Activated CD8-positive, alpha-beta memory T cell treated with anti-CD3 and anti-CD28 coated beads, Interleukin-2, amount 50 U/mL, for 1 hour (primary cell): Measurements from ENCODE around the gene PCSK4.
"Not testable (repeated sequence)": the region's sequence is repeated elsewhere in the genome, so short reads cannot be mapped to it uniquely, and the experiment has no call there.

Experiments
- DNase-seq: peaks from one replicate; pipeline ENCODE4 v3.0.0-alpha.2; 2020; ENCODE audit errors: extremely low read depth

PCSK4 gene

GRCh38 chr19:1490311-1491113 lies at the start of gene PCSK4:
Gene PCSK4, minus strand, starts transcription at chr19:1490350. Its CDS starts 4 bp downstream, at chr19:1490346.
- DNase-seq: peak; percentile 97

DNA sequence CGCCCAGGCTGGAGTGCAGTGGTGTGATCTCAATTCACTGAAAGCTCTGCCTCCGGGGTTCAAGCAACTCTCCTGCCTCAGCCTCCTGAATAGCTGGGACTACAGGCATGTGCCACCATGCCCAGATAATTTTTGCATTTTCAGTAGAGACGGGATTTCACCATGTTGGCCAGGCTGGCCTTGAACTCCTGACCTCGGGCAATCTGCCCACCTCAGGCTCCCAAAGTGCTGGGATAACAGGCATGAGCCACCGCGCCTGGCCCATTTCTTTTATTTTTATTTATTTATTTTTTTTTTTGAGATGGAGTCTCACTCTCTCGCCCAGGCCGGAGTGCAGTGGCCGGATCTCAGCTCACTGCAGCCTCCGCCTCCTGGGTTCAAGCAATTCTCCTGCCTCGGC lies 49.6 kb upstream of the PCSK4 start:
- not testable (repeated sequence) for DNase-seq

DNA sequence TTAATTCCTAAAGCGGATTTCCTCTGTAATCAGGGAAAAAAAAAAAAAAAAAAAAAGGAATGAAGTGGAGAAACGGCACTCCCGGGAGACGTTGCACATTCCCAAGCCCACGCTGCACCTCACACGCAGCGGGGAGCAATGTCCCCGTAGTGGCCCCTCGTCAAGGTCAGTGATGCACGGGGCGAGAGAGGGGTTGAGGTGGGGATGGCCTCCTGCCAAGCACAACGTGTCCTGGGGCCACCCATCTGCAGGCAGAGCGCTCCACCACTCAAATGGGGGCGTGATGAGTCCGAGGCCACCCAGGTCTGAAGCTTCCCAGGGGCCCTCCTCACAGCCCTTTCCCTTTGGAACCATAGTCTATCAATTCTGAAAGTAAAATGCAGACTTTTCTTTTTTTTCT lies 48.8 kb upstream of the PCSK4 start:
- DNase-seq: no peak

- DNase-seq: not testable (repeated sequence)
These were observed 45.5 kb upstream of the PCSK4 start for GRCh38 chr19:1535699-1536098.

DNA sequence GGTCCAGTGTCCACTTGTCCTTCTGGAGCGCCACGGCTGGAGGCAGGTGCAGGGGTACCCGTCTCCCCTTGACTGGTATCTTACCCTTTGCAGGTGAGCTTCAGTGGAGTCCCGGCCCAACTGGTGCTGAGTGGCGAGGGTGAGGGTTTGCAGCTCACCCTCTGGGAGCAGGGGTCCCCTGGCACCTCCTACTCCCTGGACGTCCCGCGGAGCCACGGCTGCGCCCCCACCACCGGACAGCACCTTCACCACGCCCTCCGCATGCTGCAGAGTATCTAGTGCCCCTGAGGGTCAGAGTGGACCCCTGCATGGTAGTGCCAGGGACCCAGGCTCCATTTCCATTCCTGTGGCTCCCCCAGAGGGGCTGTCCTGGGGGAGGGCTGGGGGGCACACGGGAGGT lies 44.8 kb upstream of the PCSK4 start:
- DNase-seq: no peak

GRCh38 chr19:1533510-1534150 lies 43.5 kb upstream of the PCSK4 start:
- no peak for DNase-seq

GRCh38 chr19:1532003-1532402 lies 41.9 kb upstream of the PCSK4 start:
- DNase-seq: no peak

GRCh38 chr19:1531587-1531986 lies 41.4 kb upstream of the PCSK4 start:
- DNase-seq: no peak

GRCh38 chr19:1530856-1531255 lies 40.7 kb upstream of the PCSK4 start:
- not testable (repeated sequence) for DNase-seq

- DNase-seq: no peak
These were observed 39.3 kb upstream of the PCSK4 start for GRCh38 chr19:1529430-1529816.

DNA sequence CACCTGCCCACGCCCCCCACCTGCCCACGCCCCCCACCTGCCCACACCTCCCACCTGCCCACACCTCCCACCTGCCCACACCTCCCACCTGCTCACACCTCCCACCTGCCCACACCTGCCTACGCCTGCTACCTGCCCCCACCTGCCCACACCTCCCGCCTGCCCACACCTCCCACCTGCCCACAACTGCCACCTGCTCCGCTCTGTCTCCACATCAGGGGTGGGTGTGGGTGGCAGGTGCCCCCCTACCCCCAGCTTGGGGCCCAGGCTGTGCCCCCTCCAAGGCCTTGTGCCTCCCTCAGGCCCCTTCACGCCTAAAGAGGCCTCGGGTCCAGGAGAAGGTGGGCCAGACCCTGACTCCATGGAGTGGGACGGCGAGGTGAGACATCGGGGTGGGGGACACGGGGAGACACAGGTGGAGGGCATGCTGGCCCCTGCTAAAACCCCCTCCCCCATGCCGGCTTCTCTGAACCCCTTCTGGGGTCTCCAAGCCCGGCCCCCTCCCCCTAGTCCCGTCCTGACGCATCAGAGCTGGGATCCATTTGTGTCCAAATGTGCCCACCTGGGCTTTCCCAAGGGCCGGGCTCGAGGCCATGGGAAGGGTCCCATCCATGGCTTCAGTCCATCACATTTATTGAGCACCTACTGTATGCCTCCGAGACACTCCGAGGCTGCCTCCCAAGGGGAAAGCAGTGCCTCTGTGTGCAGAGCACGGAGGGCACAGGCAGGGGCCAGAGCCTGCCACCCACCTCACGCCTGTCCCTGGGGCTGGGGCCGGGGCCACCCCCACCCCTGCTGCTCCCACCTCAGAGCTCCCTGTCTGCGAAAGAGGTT lies 38.7 kb upstream of the PCSK4 start:
- DNase-seq: no peak

DNA sequence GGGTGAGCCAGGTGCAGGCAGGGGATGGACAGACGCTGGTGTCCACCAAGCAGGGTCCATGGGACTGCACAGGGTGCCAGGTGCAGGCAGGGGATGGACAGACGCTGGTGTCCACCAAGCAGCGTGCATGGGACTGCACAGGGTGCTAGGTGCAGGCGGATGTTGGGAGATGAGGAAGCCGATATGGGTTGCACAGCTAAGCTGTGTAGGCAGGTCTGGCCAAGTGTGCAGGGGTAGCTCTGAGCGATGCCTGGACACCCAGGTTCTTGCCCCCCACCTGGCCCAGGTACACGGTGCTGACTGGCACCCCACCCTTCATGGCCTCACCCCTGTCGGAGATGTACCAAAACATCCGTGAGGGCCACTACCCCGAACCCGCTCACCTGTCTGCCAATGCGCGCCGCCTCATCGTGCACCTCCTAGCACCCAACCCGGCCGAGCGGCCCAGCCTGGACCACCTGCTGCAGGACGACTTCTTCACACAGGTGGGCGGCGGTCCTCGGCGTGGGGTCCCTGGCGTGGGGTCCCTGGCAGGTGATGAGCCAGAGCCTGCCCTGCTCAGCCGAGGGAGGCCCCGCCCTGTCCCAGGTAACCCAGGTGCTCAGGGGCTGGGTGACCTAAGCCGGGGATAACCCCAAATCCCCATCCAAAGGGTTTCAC lies 37.6 kb upstream of the PCSK4 start:
- DNase-seq: no peak

GRCh38 chr19:1526979-1527649 lies 37.0 kb upstream of the PCSK4 start:
- no peak for DNase-seq

GRCh38 chr19:1526066-1526778 lies 36.1 kb upstream of the PCSK4 start:
- no peak for DNase-seq

DNA sequence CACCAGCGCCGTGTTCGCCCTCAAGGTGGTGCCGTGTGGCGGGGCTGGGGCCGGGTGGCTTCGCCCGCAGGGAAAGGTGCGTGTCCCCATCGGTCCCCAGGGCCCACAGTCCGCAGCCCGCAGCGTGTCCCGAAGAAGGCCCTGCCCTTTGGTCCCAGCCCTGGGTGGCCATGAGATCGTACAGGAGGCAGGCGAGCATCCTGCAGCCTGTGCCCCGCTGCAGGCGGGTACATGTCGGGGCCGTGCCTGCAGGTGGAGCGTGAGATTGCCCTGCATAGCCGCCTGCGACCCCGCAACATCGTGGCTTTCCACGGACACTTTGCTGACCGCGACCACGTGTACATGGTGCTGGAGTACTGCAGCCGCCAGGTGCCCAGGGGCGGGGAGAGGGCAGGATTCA lies 35.2 kb upstream of the PCSK4 start:
- DNase-seq: no peak

DNA sequence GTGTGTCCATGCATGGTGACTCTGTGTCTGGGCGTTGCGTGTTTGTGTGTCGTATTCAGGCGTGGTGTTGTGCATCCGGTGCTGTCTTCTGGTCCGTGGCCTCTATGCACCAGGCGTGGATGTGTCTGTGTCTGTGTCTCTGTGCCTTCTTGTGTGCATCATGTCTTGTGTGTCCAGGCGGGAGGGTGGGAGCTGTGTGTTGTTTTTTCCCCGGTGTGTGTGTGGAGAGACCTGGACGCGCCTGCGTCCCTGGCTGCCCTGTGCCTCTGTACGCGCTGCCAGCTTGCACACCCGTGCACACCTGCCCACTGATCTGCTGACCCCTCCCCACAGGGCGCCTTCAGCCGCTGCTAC lies 34.8 kb upstream of the PCSK4 start:
- no peak for DNase-seq

DNA sequence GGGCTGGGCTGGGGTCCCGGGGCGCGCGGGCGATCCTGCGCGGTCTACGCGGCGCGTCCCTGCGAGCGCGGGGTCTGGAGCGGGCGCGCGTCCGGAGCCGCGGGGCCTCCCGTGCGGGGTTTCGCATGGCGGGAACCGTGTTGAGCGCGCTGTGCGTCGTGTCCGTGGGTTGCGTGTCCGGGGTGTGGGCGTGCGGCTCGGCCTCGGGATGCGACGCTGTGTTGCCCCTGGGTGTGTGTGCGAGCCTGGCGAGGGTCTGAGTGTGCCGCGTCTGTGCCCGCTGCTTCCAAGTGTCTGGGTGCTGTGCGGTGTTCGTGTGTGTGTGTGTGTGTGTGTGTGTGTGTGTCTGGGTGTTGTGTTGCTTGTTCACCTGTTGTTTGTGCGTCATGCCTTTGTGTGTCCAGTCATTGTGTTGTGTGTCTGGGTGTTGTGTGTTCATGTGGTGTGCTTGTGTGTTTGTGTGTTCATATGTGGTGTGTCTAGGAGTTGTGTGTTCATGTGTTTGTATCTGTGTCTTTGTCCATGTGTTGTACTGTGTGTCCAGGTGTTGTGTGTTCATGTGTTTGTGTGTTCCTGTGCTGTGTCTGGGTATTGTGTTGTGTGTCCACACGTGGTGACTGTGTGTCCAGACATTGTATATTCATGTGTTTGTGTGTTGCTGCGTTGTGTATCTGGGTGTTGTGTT lies 34.3 kb upstream of the PCSK4 start:
- DNase-seq: no peak

- no peak for DNase-seq
These were observed 33.5 kb upstream of the PCSK4 start, which contains the start of gene PLK5 for GRCh38 chr19:1523412-1524286. Gene PLK5, plus strand, starts transcription at chr19:1524077. Its CDS starts 2,920 bp downstream, at chr19:1526997.

DNA sequence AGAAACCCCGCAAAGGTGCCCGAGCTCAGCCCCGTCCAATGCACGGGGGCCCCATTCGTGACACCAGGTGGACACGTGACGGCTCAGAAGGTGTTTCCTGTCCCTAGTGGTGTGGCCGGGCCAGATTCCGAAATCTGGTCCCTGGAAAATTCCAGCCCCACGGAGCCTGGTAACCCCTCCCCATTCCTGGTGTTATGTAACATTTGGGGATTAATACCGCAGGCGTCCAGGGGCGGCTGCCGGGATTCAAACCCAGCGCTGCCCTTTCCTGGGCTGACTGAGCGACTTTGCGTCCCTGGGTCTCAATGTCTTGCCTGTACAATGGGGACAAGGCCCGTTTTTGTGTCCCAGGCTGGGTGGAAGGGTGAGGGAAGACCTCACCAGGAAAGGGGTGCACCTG lies 32.7 kb upstream of the PCSK4 start:
- DNase-seq: no peak
